Activated T-helper 9 cell treated with anti-CD3 and anti-CD28 coated beads, Interleukin-2, amount 50 U/mL, for 16 hours (primary cell): ENCODE data around the gene FGD5.

Experiments used
- DNase-seq: peaks from one replicate; pipeline ENCODE4 v3.0.0-alpha.2; 2020; ENCODE audit warnings: low read depth

Gene FGD5, protein sequence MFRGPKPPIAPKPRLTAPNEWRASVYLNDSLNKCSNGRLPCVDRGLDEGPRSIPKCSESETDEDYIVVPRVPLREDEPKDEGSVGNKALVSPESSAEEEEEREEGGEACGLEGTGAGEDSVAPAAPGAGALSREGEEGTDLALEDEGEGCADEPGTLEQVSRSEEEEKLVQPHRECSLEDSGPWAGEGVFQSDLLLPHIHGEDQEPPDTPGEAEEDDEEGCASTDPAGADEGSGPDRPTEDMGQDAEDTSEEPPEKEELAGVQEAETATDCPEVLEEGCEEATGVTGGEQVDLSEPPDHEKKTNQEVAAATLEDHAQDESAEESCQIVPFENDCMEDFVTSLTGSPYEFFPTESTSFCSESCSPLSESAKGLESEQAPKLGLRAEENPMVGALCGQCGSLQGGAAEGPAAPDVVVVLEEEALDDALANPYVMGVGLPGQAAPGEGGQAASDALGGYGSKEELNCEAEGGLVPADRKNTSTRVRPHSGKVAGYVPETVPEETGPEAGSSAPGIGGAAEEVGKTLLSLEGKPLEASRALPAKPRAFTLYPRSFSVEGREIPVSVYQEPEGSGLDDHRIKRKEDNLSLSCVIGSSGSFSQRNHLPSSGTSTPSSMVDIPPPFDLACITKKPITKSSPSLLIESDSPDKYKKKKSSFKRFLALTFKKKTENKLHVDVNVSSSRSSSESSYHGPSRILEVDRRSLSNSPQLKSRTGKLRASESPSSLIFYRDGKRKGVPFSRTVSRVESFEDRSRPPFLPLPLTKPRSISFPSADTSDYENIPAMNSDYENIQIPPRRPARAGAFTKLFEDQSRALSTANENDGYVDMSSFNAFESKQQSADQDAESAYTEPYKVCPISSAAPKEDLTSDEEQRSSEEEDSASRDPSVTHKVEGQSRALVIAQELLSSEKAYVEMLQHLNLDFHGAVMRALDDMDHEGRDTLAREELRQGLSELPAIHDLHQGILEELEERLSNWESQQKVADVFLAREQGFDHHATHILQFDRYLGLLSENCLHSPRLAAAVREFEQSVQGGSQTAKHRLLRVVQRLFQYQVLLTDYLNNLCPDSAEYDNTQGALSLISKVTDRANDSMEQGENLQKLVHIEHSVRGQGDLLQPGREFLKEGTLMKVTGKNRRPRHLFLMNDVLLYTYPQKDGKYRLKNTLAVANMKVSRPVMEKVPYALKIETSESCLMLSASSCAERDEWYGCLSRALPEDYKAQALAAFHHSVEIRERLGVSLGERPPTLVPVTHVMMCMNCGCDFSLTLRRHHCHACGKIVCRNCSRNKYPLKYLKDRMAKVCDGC (N-terminal part only)

DNA sequence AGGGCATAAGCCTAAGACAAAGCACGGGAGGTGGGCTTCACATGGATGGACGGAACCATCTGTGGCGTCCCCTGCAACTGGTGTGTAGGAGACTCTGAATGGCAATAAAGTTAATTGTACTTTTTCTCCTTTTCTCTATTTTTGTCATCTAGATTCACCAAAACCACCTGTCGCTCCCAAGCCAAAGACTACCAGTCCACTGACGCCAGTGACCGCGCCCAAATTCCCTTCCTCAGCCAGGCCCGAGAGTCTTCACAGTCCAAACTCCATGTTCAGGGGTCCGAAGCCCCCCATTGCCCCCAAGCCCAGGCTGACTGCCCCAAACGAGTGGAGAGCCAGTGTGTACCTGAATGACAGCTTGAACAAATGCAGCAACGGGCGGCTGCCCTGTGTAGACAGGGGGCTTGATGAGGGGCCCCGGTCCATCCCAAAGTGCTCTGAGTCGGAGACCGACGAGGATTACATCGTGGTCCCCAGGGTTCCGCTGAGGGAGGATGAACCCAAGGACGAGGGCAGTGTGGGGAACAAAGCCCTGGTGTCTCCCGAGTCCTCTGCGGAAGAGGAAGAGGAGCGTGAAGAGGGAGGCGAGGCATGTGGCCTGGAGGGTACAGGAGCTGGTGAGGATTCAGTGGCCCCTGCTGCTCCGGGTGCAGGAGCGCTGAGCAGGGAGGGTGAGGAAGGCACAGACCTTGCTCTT is at the start of gene FGD5:
Gene FGD5 (plus strand): TSS at position 159 of the 697 bp plus-strand sequence. CDS start 110 bp downstream, at position 269.
- DNase-seq, result no peak

DNA sequence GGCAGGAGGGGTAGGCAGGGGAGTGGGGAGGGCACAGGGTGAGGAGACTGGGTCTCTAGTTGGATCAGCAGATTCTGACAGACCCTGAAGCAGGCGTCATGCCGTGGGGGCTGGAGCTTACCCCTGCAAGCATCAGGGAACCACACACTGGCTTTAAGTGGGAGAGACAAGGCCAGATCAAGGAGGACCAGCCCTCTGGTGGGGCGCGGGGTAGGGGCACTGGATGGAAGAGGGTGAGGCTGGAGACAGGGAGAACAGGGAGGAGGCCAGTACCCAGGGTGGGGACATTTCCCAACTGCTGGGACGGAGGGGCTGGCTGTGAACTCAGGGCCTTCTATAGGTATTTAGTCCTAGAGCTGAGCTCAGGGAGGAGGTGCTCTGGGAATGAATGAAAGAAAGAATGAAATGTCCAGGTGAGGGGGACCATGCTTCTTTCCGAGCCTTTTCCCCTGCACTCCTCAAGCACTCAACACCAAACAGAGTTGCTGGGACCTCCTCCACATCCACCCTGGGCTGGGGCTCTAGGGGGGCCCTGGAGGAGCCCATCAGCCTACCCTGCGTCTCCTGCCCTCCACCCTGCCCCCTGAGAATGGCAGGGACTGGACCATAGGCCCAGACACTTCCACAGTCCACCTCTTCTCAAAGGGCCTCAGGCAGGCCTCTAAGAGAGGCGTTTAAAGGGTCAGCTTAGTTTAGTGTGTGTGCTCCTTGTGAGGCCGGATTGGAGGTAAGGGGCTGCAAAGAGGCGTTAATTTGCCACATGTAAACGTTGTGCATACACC is 49.0 kb upstream of the FGD5 start:
- DNase-seq, result no peak

DNA sequence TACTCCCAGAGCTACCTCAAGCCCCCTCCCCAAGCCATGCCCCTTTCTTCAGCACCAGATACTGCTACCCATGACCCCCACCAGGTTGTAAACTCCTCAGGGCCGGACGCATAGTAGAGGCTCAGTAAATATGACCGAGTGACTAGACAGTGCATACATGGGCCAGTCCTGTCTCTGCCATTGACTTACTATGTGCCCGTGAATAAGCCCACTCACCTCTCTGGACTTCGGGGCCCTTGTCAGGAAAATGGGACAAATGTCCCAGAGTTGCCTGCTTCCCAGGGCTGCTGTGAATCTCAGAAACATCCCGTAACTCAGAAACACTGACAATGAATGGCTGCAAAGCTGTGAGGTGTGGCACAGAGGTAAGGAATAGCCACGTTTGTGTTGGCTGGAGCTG is 48.2 kb upstream of the FGD5 start:
- DNase-seq, result no peak

DNA sequence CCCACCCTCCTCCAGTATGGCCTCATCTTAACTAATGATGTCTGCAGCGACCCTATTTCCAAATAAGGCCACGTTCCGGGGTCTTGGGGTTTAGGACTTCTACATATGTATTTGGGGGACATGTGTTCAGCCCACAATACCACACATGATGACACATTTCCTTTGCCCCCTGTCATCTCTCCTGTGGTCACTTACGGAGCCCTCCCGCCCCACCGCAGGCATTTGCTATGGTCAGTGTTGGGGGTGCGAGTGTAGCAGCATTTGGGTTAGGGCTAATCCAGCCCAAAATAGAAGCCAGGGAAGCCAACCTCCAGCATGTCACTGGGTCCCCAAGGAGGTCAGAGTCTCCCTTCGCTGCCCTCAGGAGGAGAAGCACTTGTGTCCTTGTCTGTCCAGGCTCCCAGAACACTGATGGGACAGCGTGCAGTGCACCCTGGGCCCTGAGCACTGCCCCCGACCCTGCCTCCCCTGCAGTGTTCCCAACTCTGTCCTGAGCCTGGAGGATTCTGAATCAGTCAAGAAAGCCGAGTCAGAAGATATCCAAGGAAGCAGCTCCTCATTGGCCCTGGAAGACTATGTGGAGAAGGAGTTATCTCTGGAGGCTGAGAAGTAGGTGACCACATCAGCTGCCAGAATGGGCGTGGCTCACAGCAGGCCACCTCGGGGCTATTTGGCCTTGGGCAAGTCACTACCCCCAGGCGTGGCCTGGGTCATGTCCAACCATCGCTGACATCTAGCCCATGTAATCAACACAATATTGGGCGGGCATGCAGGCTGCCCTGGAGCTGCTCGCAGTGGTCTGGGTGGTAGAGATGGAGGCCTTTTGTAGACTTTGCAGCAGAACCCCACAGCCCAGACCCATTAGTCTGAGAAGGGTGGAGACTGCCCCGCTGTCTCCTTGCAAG is 46.9 kb upstream of the FGD5 start:
- no peak for DNase-seq

DNA sequence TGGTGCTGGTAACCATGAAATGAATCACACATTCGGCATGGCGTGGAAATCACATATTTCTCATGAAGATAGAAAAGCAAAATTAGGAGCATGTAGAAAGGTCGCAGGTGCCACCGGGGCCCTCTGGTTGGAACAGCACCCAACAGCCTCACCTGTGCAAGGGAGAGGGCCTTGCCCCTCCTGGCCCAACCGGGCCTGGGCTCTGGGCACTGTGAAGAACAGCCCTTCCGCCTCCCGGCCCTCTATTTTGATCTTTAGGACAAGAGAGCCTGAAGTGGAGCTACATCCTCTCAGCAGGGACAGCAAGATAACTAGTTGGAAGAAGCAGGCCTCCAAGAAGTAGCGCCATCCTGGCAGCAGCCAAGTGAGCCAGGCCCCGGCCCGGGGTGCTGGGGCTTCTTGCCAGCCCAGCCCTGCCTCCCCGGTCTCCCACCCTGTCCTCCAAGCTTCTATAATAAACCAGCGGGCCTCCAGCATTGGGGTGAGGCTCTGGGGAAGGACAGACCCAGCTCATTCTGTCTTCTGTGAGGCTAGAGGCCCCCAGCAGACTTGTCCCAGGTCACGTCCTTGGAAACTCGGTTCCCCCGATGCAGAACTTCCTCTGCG is 46.1 kb upstream of the FGD5 start:
- no peak for DNase-seq

DNA sequence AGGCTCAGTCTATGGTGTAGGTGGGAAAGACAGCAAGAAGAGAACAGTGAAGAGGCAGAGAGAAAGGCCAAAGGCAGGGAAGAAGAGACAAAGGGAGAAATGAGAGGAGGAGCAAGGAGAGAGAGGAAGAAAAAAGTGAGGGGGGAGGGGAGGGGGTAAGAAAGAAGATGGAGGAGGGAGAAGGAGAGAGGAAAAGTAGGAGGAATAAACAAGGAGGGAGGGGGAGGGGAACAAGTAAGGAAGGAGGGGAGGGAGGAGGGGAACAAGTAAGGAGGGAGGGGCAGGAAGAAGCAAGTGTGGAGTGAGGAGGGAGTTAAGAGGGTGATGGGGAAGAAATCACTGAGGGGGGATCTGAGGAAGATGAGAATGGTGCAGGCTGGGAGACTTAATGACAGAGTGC is 45.5 kb upstream of the FGD5 start:
- no peak for DNase-seq

DNA sequence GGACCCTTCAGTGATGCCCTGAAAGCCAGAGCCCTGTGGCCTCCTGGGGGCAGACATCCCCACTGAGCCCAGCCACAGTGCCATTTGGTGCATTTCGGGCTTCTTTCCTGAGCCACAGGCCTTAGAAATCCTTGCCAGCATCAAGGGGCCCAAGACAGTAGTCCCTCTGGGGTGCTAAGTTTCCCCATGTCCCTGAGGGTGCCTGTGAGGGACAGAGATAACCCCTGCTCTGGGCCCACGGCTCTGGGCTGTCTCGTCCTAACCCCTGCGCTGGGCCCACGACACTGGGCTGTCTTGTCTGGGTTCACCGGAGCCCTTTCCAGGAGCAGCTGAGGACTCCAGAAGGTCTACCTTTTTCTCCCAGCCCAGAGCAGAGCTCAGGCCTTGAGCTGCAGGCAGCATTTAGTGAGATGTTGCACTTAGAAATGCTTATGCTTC is 45.1 kb upstream of the FGD5 start:
- DNase-seq, result no peak

DNA sequence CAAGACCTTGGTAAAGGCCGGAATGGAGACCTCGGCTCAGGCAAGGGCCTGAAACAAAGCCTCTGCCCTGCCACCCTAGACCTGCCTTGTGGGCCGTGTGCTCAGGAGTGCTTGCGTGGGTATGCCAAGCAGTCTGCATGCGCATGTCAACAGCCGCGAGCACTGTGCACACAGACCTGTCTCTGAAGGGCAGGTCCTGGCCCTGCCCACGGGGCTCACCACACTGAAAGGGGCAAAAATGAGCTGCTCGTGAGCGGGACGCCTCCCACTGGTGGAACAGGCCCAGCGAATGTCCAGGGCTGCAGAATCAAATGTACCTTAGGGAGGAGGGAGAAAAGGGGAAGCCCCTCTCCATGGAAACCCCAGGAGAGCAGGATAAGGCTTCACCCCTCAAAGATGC is 44.3 kb upstream of the FGD5 start:
- DNase-seq, result no peak

DNA sequence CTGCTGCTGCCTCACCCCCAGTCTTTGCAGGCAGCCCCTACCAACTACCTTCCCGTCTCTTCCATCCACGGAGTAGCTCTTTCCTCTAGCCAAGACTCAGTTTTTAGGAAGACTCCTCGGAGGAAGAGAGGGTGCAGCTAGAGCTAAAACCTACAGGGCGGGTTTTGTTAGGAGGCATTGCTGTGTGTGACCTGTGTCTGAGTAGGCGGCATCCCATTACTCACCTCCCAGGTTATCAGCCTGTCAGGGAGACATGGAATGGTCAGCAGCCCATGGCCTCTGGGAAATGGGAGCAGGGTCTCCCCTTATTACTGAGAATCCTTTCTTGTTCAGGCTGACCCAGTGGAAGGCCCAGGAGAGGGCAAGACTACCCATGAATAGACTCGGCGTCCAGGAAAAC is 43.8 kb upstream of the FGD5 start:
- DNase-seq, result no peak

DNA sequence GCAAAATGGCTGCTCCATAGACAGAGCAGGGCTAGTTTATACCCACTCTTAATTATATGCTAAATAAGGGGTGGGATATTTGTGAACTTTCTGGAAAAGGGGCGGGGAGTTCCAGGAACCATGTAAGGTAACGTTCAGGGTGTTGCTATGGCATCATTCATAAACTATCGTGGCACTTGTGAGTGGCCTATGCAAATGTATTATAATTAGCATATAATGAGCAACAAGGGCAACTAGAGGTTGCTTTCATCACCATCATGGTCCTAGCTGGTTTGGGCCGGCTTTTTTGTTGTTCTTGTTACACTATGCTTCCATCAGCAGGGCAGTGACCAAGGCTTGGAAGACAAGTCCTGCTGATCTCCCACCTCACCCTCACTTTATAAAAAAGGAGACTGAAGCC is 43.2 kb upstream of the FGD5 start:
- DNase-seq, result no peak

DNA sequence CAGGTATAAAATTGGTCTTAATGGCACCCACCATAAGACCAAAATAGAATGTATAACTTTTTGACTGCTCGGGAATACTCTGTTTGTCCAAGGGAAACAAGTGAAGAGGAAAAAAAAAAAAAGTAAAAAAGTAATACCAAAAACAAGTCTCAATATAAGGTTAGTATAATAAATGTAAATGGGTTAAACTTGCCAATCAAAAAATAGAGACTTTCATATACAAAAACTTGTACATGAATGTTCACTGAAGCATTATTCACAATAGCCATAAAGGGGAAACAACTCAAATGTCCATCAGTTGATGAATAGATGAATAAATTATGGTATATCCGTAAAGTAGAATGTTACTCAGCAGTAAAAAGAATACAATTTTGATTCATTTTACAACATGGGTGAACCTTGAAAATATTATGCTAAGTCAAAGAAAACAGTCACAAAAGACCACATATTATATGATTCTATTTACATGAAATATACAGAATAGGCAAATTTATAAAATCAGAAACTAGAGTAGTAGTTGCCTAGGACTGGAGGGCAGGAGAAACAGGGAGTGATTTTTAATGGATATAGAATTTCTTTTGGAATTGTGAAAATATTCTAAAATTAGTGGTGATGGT is 39.6 kb upstream of the FGD5 start:
- DNase-seq, result no peak

DNA sequence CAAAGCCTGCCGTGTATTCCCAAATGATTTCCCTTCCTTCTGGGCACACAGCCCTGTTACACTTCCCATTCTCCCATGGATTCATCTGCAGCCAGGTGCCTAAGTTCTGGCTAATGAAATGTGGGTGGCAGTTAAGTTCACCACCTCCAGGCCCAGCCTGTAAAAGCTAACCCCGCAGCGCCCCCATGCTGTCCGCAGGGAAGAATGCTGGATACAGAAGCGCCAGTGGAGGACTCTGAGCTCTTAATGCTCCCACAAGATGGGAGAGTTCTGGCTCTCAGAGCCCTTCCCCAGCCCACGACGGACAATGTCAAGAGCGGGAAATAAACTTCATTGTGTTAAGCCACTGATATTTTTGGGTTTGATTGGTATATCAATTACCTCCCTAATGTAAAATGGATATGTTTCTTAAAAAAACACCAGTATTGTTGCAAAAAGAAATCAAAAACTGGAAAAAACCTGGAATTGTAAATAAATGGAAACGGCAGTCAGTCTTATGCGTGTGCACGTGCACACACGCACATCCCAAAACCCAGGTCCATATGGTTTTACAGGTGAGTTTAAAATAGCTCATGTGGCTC is 37.7 kb upstream of the FGD5 start:
- no peak for DNase-seq

DNA sequence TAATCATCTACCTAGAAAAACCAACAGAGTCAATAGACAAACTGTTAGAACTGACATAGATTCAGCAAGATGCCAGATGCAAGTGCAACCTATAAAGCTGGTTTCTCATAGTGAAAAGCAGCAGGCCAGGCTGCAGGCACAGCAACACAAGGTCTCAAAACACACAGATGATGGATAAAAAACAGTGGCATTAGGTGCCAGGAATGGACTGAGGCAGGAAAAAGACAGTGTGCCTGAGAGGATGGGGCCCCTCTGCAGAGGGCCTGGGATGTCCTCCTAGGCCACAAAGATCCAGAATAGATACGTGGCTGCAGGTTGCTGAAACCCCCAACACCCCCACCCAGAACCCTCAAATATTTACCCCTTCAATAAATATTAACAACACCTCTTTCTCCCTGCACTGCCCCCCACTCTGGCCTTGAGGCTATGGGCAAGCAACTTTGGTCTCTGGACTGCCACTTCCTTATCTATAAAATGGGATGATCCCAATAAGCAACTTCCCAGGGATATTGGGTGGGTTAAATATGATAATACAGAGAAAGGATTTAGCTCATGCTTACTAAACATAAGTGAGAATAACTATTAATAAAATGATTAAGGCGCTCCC is 35.2 kb upstream of the FGD5 start:
- DNase-seq, result no peak

DNA sequence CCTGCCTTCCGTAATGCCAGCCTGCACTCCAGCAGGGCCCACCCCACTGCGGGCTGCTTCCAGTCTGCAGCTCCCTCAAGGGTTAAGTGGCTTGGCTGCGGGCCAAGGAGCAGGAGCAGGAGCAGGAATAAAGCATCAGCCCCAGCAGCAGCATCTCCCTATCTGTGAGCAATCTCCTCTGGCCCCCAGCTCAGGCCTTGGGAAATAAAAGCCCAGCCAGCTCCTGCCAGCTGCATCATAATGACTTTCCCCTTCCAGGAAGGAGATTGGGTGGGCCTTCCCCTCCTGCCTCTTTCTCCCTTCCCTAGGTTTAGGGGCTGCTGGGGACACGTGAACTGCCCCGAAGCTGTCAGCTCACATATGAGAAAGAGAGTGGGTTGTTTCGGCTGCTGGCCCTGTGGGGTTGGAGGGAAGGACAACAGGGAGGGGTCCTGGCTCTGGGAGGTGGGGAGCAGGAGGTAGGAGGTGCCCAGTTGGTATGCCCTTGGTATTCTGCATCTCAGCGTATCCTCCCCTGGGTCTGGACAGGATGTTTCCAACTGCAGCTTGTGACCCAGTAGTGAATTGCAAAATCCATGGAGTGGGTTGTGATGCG is 34.6 kb upstream of the FGD5 start:
- DNase-seq, result no peak

DNA sequence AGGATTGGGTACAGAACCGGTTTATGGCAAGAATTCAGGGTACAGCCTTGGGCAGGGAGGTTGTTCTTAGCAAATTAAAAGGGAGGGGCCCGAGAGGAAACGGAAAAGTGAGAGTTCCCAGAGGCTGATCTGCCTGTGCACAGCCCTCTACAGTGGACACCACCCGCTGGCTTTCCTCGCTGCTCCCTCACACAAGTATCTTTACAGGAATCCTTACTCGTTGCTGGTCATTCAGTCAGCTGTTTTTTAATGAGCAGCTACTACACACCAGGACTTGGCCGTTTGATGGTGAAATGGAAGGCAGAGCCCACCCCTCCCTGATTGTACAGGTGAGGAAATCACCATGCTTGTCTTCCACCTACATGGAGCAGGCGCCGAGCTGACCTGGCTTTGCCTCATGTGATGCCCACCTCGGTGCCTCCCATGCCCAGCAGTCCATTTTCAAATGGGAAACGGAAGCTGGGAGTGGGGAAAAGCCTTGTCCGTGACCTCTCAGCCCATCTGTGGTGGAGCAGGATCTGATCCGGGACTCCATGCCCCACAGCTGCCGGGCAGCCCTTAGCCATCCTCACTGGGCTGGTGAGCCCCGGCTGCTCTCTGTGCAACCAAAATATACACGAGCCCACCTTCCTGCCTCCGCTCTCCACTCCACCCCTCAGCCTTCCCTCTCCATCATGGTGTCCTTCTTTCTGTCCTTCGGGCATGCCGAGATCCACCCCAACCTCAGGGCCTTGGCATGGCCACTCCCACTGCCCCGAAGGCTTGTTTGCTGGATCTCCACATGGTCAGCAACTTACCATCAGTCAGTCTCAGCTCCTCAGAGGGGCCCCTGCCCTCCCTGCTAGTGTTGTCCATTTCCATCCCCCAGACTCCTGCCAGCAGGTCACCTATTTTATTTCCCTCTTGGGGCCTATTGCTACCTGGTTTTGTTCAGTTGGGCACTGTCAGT is 33.3 kb upstream of the FGD5 start:
- no peak for DNase-seq

DNA sequence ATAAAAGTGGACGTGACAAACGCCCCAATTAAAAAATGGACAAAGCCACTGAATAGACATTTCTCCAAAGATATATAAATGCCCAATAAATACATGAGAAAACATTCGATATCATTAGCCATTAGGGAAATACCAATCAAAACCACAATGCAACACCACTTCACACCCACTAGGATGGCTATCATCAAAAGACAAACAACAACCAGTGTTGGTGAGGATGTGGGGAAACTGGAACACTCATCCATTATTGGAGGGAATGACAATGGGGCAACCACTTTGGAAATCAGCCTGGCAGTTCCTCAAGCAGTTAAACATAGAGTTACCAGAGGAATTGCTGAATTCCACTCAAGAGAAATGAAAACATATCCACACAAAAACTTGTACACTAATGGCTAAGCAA is 32.4 kb upstream of the FGD5 start:
- DNase-seq, result no peak

DNA sequence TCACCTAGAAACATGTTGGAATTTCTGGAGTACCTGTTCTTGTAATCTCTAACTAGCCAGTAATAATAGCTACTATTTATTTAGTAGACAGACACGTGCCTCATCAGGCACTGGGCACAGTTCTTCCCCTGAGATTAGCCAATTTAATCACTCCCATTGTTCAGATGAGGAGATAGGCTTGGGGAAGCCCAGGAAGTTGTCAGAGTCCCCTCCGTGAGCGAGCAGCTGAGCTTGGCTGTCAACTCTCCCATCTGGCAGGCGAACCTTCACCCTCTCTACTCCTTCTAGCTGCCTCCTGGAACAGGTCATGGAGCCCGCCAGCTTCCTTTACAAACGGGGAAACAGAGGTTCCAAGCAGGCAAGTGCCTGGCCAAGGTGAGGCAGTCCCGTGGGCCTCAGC is 31.1 kb upstream of the FGD5 start:
- DNase-seq, result no peak
